ENCODE measurements around the gene SLC5A6. TPM values are rescaled to one million over a fixed set of nuclear protein-coding genes. Genes with fewer than 3 reads are reported as not detected.

Gene SLC5A6
- total and polyA plus RNA-seq, 2 of the 8 experiments (the other 6 are each of a cell fraction or from before 2014, with no cell fraction given) = 118 to 183 TPM

GRCh38 chr2:27236626-27237025 is 24.6 kb upstream of the SLC5A6 start:
- H4K20me1 ChIP-seq (replicated peaks in 1 of 2; ENCODE audit: control insufficient read depth in 1 of 2, insufficient read depth in 2 of 2, low read length in 2 of 2) = peaks cover 5 to 23% of the 10 kb centered on the region in 2 experiments
- H3K4me3 ChIP-seq (ENCODE audit: extremely low read depth in 1 of 4, insufficient read depth in 2 of 4, low read depth in 3 of 4, low read length in 4 of 4) = no peak overlapping the region
- H3K36me3 ChIP-seq (ENCODE audit: control insufficient read depth in 2 of 4, insufficient read depth in 4 of 4, low read length in 3 of 4) = peaks cover 85 to 99% (median 96%) of the 10 kb centered on the region in 4 experiments
- H3K9ac ChIP-seq (replicated peaks in 1 of 4; ENCODE audit: extremely low read depth in 1 of 4, low read depth in 3 of 4, low read length in 3 of 4) = no peak overlapping the region
- H2BK120ac ChIP-seq (replicated peaks; ENCODE audit: low read depth, low read length) = no peak overlapping the region
- 93% methylated on average over 3 of the region's 3 CpGs; no CpG with 5 or more reads in 1 of the 2 experiments for WGBS, 2 experiments (ENCODE audit: extremely low coverage in 1 of 2, insufficient coverage in 1 of 2, insufficient read length in 1 of 2, insufficient replicate concordance in 2 of 2, low coverage in 1 of 2, low lambda C conversion rate in 2 of 2, missing lambda C conversion rate in 1 of 2)
- no peak overlapping the region for H4K5ac ChIP-seq (ENCODE audit: insufficient read length, low read depth, low read length)
- no peaks in the 10 kb centered on the region for H3K9me3 ChIP-seq (ENCODE audit: insufficient read depth in 2 of 2, low read depth in 1 of 2, low read length in 1 of 2)
- H2BK5ac ChIP-seq (ENCODE audit: low read depth, low read length) = no peak overlapping the region
- no peak overlapping the region for H3K14ac ChIP-seq (ENCODE audit: insufficient read length)
- no peak overlapping the region for H3K4me2 ChIP-seq (ENCODE audit: insufficient read depth in 1 of 2, low read depth in 2 of 2, low read length in 2 of 2)
- H3K27me3 ChIP-seq (replicated peaks in 1 of 4; ENCODE audit: control insufficient read depth in 3 of 4, extremely low read depth in 1 of 4, insufficient read depth in 3 of 4, low read length in 3 of 4) = no peaks in the 10 kb centered on the region
- H3K23ac ChIP-seq (ENCODE audit: insufficient read length) = no peak overlapping the region
- no peak overlapping the region for H4K8ac ChIP-seq (ENCODE audit: extremely low read depth, insufficient read depth, low read length)
- H3K4me1 ChIP-seq (replicated peaks in 1 of 4; ENCODE audit: control insufficient read depth in 3 of 4, insufficient read depth in 4 of 4, low read length in 3 of 4) = no peaks in the 10 kb centered on the region
- H2BK15ac ChIP-seq (ENCODE audit: low read length) = no peak overlapping the region
- no peak overlapping the region for H4K91ac ChIP-seq (replicated peaks; ENCODE audit: insufficient read length, low read length)
- no peak for DNase-seq (ENCODE audit: low read depth in 1 of 2, low spot score in 2 of 2)
- H3K18ac ChIP-seq (ENCODE audit: extremely low read depth, low read length) = no peak overlapping the region
- no peak overlapping the region for H2BK12ac ChIP-seq (ENCODE audit: low read depth, low read length)
- H3K79me1 ChIP-seq (ENCODE audit: low read depth, low read length) = no peaks in the 10 kb centered on the region
- no peak overlapping the region for H3K56ac ChIP-seq (replicated peaks; ENCODE audit: insufficient read length, low read depth, low read length)
- no peak overlapping the region for H3K4ac ChIP-seq (replicated peaks; ENCODE audit: insufficient read length, low read depth, low read length)
- no peaks in the 10 kb centered on the region for H3K23me2 ChIP-seq (ENCODE audit: low read depth, low read length)
- ChIA-PET CTCF (ENCODE audit: partially characterized antibody) (interaction anchor here (0.8 to 6.9 kb wide), 8 partner anchors 11 to 66 kb away, joined by 3 to 55 read pairs (median 5); partner anchors contain the start of gene TRIM54), POLR2A (ENCODE audit: partially characterized antibody) (interaction anchor here (0.6 to 32.6 kb wide), 8 partner anchors 8 to 120 kb away, joined by 3 to 835 read pairs (median 4); partner anchors contain the start of genes CAD and GTF3C2)
- no peak overlapping the region for H2AK5ac ChIP-seq (ENCODE audit: low read depth, low read length)
- FAIRE-seq = no peak
- H3K79me2 ChIP-seq (ENCODE audit: control insufficient read depth in 1 of 2, insufficient read depth in 2 of 2, low read length in 2 of 2) = no peaks in the 10 kb centered on the region
- H3K27ac ChIP-seq (ENCODE audit: low read depth, low read length) = no peak overlapping the region
- H2BK20ac ChIP-seq (ENCODE audit: low read length) = no peak overlapping the region
- no peak overlapping the region for H2AFZ ChIP-seq (ENCODE audit: low read length)
- TF ChIP-seq TAF7 (optimal IDR thresholded peaks at IDR 0.05; ENCODE audit: borderline replicate concordance, low read depth, low read length) = no peak
- TF ChIP-seq E2F6 (IDR thresholded peaks at IDR 0.05) = no peak
- TF ChIP-seq RXRA (IDR thresholded peaks at IDR 0.05; ENCODE audit: insufficient read depth, low read depth, low read length) = no peak
- no peak for TF ChIP-seq CHD1 (IDR thresholded peaks at IDR 0.05; ENCODE audit: low read depth, low read length)
- TF ChIP-seq SRF (IDR thresholded peaks at IDR 0.05; ENCODE audit: low read depth, low read length) = no peak
- TF ChIP-seq FOSL1 (IDR thresholded peaks at IDR 0.05; ENCODE audit: insufficient read depth, low read depth, low read length) = no peak
